Stimulated activated naive CD8-positive, alpha-beta T cell treated with anti-CD3 and anti-CD28 coated beads, Interleukin-15, amount 100 ng/mL, for 72 hours (primary cell): ENCODE data around the gene FRY.
A peak's percentile ranks its signal among the peaks of the same experiment; 100 is the strongest.

ENCODE experiments used
- ATAC-seq: fragments of 150-1000 bp; cut with Tn5 transposase; 2 replicates; pipeline ENCODE4 v1.10.0; 2021; ENCODE audit warnings: mild to moderate bottlenecking, moderate library complexity
- DNase-seq, 2 donors: peaks; one replicate each; pipeline ENCODE4 v3.0.0; 2021 to 2022
- H3K27ac Mint-ChIP-seq, 2 donors: one replicate each; pipeline ENCODE4 v1.8.0; 2022; ENCODE audit warnings: mild to moderate bottlenecking in 2 of 2, mixed read lengths in 2 of 2, moderate library complexity in 2 of 2
- H3K27me3 Mint-ChIP-seq: one replicate; pipeline ENCODE4 v1.8.0; 2022; ENCODE audit warnings: mixed read lengths
- H3K4me1 Mint-ChIP-seq: one replicate; pipeline ENCODE4 v1.8.0; 2022; ENCODE audit warnings: mild to moderate bottlenecking, mixed read lengths
- H3K4me3 Mint-ChIP-seq, 2 donors: one replicate each; pipeline ENCODE4 v1.8.0; 2022; ENCODE audit warnings: mild to moderate bottlenecking in 2 of 2, mixed read lengths in 2 of 2, moderate library complexity in 1 of 2
- H3K9me3 Mint-ChIP-seq, 2 donors: one replicate each; pipeline ENCODE4 v1.8.0; 2022; ENCODE audit warnings: mixed read lengths in 2 of 2

FRY gene

GRCh38 chr13:32173881-32174280 is 142.3 kb downstream of the FRY start:
- no peak for DNase-seq
- no peak for ATAC-seq
- H3K27ac Mint-ChIP-seq: no peak overlapping the region
- no peaks in the 10 kb centered on the region for H3K9me3 Mint-ChIP-seq
- H3K4me3 Mint-ChIP-seq: no peak overlapping the region
- H3K27me3 Mint-ChIP-seq: no peaks in the 10 kb centered on the region
- H3K4me1 Mint-ChIP-seq: no peaks in the 10 kb centered on the region

- ATAC-seq: no peak
- Mint-ChIP-seq H3K27ac (no peak overlapping the region), H3K27me3 (no peaks in the 10 kb centered on the region)
These were observed 142.8 kb downstream of the FRY start for GRCh38 chr13:32174366-32174765.

GRCh38 chr13:32175307-32175706 is 143.7 kb downstream of the FRY start:
- H3K27me3 Mint-ChIP-seq: no peaks in the 10 kb centered on the region
- H3K27ac Mint-ChIP-seq: no peak overlapping the region
- no peak overlapping the region for H3K4me3 Mint-ChIP-seq
- DNase-seq: no peak
- no peak for ATAC-seq
- H3K4me1 Mint-ChIP-seq: no peaks in the 10 kb centered on the region
- H3K9me3 Mint-ChIP-seq: no peaks in the 10 kb centered on the region

More at GRCh38 chr13:32174366-32174765, 142.8 kb downstream of the FRY start:
- Mint-ChIP-seq H3K4me1 (no peaks in the 10 kb centered on the region), H3K4me3 (no peak overlapping the region), H3K9me3 (no peaks in the 10 kb centered on the region)
- DNase-seq: no peak

GRCh38 chr13:32175943-32176342 is 144.4 kb downstream of the FRY start:
- no peak overlapping the region for H3K4me3 Mint-ChIP-seq
- no peaks in the 10 kb centered on the region for H3K27me3 Mint-ChIP-seq
- H3K9me3 Mint-ChIP-seq: no peaks in the 10 kb centered on the region
- no peak overlapping the region for H3K27ac Mint-ChIP-seq
- ATAC-seq: no peak
- no peak for DNase-seq
- H3K4me1 Mint-ChIP-seq: no peaks in the 10 kb centered on the region

- Mint-ChIP-seq H3K27ac (no peak overlapping the region), H3K4me3 (no peak overlapping the region), H3K27me3 (no peaks in the 10 kb centered on the region), H3K9me3 (no peaks in the 10 kb centered on the region), H3K4me1 (no peaks in the 10 kb centered on the region)
- DNase-seq: no peak
- no peak for ATAC-seq
These were observed 145.1 kb downstream of the FRY start for GRCh38 chr13:32176696-32177095.

GRCh38 chr13:32178763-32179162 is 147.2 kb downstream of the FRY start:
- no peak overlapping the region for H3K27ac Mint-ChIP-seq

GRCh38 chr13:32179708-32180107 is 148.1 kb downstream of the FRY start:
- no peaks in the 10 kb centered on the region for H3K4me1 Mint-ChIP-seq
- no peaks in the 10 kb centered on the region for H3K9me3 Mint-ChIP-seq
- no peak overlapping the region for H3K27ac Mint-ChIP-seq
- ATAC-seq (no peak), DNase-seq (no peak)
- no peak overlapping the region for H3K4me3 Mint-ChIP-seq
- no peaks in the 10 kb centered on the region for H3K27me3 Mint-ChIP-seq

More at GRCh38 chr13:32178763-32179162, 147.2 kb downstream of the FRY start:
- no peak for DNase-seq
- Mint-ChIP-seq H3K4me1 (no peaks in the 10 kb centered on the region), H3K4me3 (no peak overlapping the region), H3K9me3 (no peaks in the 10 kb centered on the region), H3K27me3 (no peaks in the 10 kb centered on the region)
- no peak for ATAC-seq

GRCh38 chr13:32187651-32188050 is 156.1 kb downstream of the FRY start:
- DNase-seq: no peak
- no peaks in the 10 kb centered on the region for H3K9me3 Mint-ChIP-seq
- H3K4me3 Mint-ChIP-seq: no peak overlapping the region
- H3K27ac Mint-ChIP-seq: no peak overlapping the region
- no peak for ATAC-seq
- no peaks in the 10 kb centered on the region for H3K4me1 Mint-ChIP-seq
- no peaks in the 10 kb centered on the region for H3K27me3 Mint-ChIP-seq

GRCh38 chr13:32191452-32191998 is 160.0 kb downstream of the FRY start:
- ATAC-seq (no peak), DNase-seq (no peak)
- H3K27me3 Mint-ChIP-seq: no peaks in the 10 kb centered on the region
- H3K4me1 Mint-ChIP-seq: no peaks in the 10 kb centered on the region
- no peak overlapping the region for H3K4me3 Mint-ChIP-seq
- no peaks in the 10 kb centered on the region for H3K9me3 Mint-ChIP-seq
- no peak overlapping the region for H3K27ac Mint-ChIP-seq

- H3K27me3 Mint-ChIP-seq: no peaks in the 10 kb centered on the region
- H3K9me3 Mint-ChIP-seq: no peaks in the 10 kb centered on the region
- H3K27ac Mint-ChIP-seq: no peak overlapping the region
- no peak for ATAC-seq
- no peak overlapping the region for H3K4me3 Mint-ChIP-seq
- no peak for DNase-seq
- no peaks in the 10 kb centered on the region for H3K4me1 Mint-ChIP-seq
These were observed 164.1 kb downstream of the FRY start for GRCh38 chr13:32195713-32196112.

- H3K9me3 Mint-ChIP-seq: no peaks in the 10 kb centered on the region
- no peak for ATAC-seq
- no peaks in the 10 kb centered on the region for H3K4me1 Mint-ChIP-seq
- H3K27ac Mint-ChIP-seq: no peak overlapping the region
- DNase-seq: no peak
- H3K4me3 Mint-ChIP-seq: no peak overlapping the region
- H3K27me3 Mint-ChIP-seq: no peaks in the 10 kb centered on the region
These were observed 167.6 kb downstream of the FRY start for GRCh38 chr13:32199168-32199567.

GRCh38 chr13:32200741-32201140 is 169.2 kb downstream of the FRY start:
- no peak overlapping the region for H3K4me3 Mint-ChIP-seq
- no peaks in the 10 kb centered on the region for H3K27me3 Mint-ChIP-seq
- ATAC-seq (no peak), DNase-seq (no peak)
- H3K9me3 Mint-ChIP-seq: no peaks in the 10 kb centered on the region
- no peaks in the 10 kb centered on the region for H3K4me1 Mint-ChIP-seq
- no peak overlapping the region for H3K27ac Mint-ChIP-seq

GRCh38 chr13:32201809-32202208 is 170.2 kb downstream of the FRY start:
- no peaks in the 10 kb centered on the region for H3K4me1 Mint-ChIP-seq
- H3K27ac Mint-ChIP-seq: no peak overlapping the region
- H3K4me3 Mint-ChIP-seq: no peak overlapping the region
- H3K9me3 Mint-ChIP-seq: no peaks in the 10 kb centered on the region
- H3K27me3 Mint-ChIP-seq: no peaks in the 10 kb centered on the region
- no peak for DNase-seq
- ATAC-seq: no peak

- Mint-ChIP-seq H3K9me3 (no peaks in the 10 kb centered on the region), H3K27ac (no peak overlapping the region), H3K4me3 (no peak overlapping the region), H3K27me3 (no peaks in the 10 kb centered on the region), H3K4me1 (no peaks in the 10 kb centered on the region)
- DNase-seq (no peak), ATAC-seq (no peak)
These were observed 170.7 kb downstream of the FRY start for GRCh38 chr13:32202268-32202667.

- H3K4me1 Mint-ChIP-seq: no peaks in the 10 kb centered on the region
- H3K4me3 Mint-ChIP-seq: no peak overlapping the region
- H3K9me3 Mint-ChIP-seq: no peaks in the 10 kb centered on the region
- H3K27ac Mint-ChIP-seq: no peak overlapping the region
- DNase-seq (no peak), ATAC-seq (no peak)
- H3K27me3 Mint-ChIP-seq: no peaks in the 10 kb centered on the region
These were observed 171.6 kb downstream of the FRY start for GRCh38 chr13:32203221-32203620.

- DNase-seq: no peak
- no peaks in the 10 kb centered on the region for H3K9me3 Mint-ChIP-seq
These were observed 172.2 kb downstream of the FRY start for GRCh38 chr13:32203736-32204135.

GRCh38 chr13:32205431-32206096 is 174.0 kb downstream of the FRY start:
- ATAC-seq: no peak
- Mint-ChIP-seq H3K4me1 (no peaks in the 10 kb centered on the region), H3K4me3 (no peak overlapping the region), H3K9me3 (no peaks in the 10 kb centered on the region), H3K27ac (peak overlapping the region in 1 of 2 donors; percentile 16), H3K27me3 (no peaks in the 10 kb centered on the region)
- no peak for DNase-seq

More at GRCh38 chr13:32203736-32204135, 172.2 kb downstream of the FRY start:
- no peak overlapping the region for H3K4me3 Mint-ChIP-seq
- no peak for ATAC-seq
- peak overlapping the region in 1 of 2 donors; percentile 10 for H3K27ac Mint-ChIP-seq
- no peaks in the 10 kb centered on the region for H3K4me1 Mint-ChIP-seq
- H3K27me3 Mint-ChIP-seq: no peaks in the 10 kb centered on the region
